Skeletal muscle tissue (tissue), 4 donors: ENCODE data around the gene TRAK2. TPM values are rescaled to one million over a fixed set of nuclear protein-coding genes. Genes with fewer than 3 reads are reported as not detected.
A peak's percentile ranks its signal among the peaks of the same experiment; 100 is the strongest.

Source experiments
- H3K27ac ChIP-seq: one replicate; pipeline ENCODE4 v1.7.0; 2013; ENCODE audit warnings: mild to moderate bottlenecking, low read depth, low read length, inconsistent platforms
- H3K27me3 ChIP-seq, 3 donors: one replicate each; pipeline ENCODE4 v1.7.0; 2013; ENCODE audit warnings: low read length in 3 of 3; ENCODE audit not compliant: control insufficient read depth in 3 of 3, insufficient read depth in 3 of 3
- H3K36me3 ChIP-seq, 3 donors: one replicate each; pipeline ENCODE4 v1.7.0; 2013; ENCODE audit warnings: low read length in 3 of 3; ENCODE audit not compliant: control insufficient read depth in 3 of 3, insufficient read depth in 3 of 3
- H3K4me1 ChIP-seq, 3 donors: one replicate each; pipeline ENCODE4 v1.7.0; 2013; ENCODE audit warnings: low read length in 3 of 3, mild to moderate bottlenecking in 3 of 3; ENCODE audit not compliant: control insufficient read depth in 3 of 3, insufficient read depth in 3 of 3
- H3K4me3 ChIP-seq, 3 donors: one replicate each; pipeline ENCODE4 v1.7.0; 2013; ENCODE audit warnings: low read length in 3 of 3
- H3K9ac ChIP-seq, 3 donors: one replicate each; pipeline ENCODE4 v1.7.0; 2013; ENCODE audit warnings: low read length in 3 of 3, mild to moderate bottlenecking in 3 of 3, moderate library complexity in 2 of 3, low read depth in 1 of 3
- H3K9me3 ChIP-seq, 3 donors: one replicate each; pipeline ENCODE4 v1.7.0; 2013; ENCODE audit warnings: low read length in 3 of 3; ENCODE audit not compliant: control insufficient read depth in 3 of 3
- total RNA-seq: library from RNA; depleted of rRNA; stranded (reverse); fragments of >200 nt; gene quantifications from one replicate; pipeline ENCODE4 v1.2.3, GENCODE V29; 2014
- donor health status: Osteomylitis.

The TRAK2 gene
- total RNA-seq, 1 donor from 2014 or later = 32.9 TPM

- Histone ChIP-seq H3K27me3 (no peaks in the 10 kb centered on the region), H3K36me3 (peaks cover 31 to 59% (median 55%) of the 10 kb centered on the region in 3 donors), H3K9me3 (no peaks in the 10 kb centered on the region), H3K4me3 (no peak overlapping the region), H3K27ac (no peak overlapping the region), H3K9ac (no peak overlapping the region), H3K4me1 (peaks cover 0 to under 1% (median 0%) of the 10 kb centered on the region in 3 donors)
These were observed 20.6 kb upstream of the TRAK2 start for GRCh38 chr2:201471732-201472393.

- Histone ChIP-seq H3K27me3 (no peaks in the 10 kb centered on the region), H3K9ac (no peak overlapping the region), H3K4me1 (peaks cover 0 to 9% (median 0%) of the 10 kb centered on the region in 3 donors), H3K9me3 (no peaks in the 10 kb centered on the region), H3K36me3 (peaks cover 31 to 59% (median 55%) of the 10 kb centered on the region in 3 donors), H3K27ac (no peak overlapping the region), H3K4me3 (no peak overlapping the region)
These were observed 19.8 kb upstream of the TRAK2 start for GRCh38 chr2:201470821-201471731.

- Histone ChIP-seq H3K27ac (no peak overlapping the region), H3K4me1 (peaks cover 5 to 17% (median 8%) of the 10 kb centered on the region in 3 donors), H3K36me3 (peaks cover 31 to 51% (median 48%) of the 10 kb centered on the region in 3 donors), H3K9me3 (no peaks in the 10 kb centered on the region), H3K27me3 (no peaks in the 10 kb centered on the region), H3K4me3 (no peak overlapping the region), H3K9ac (no peak overlapping the region)
These were observed 16.4 kb upstream of the TRAK2 start for GRCh38 chr2:201467666-201468065.

GRCh38 chr2:201466050-201466675 is 14.9 kb upstream of the TRAK2 start:
- peaks cover 5 to 17% (median 8%) of the 10 kb centered on the region in 3 donors for H3K4me1 ChIP-seq
- H3K27ac ChIP-seq = peak overlapping the region; percentile 56
- H3K9me3 ChIP-seq = peaks cover 0 to 2% (median 0%) of the 10 kb centered on the region in 3 donors
- no peak overlapping the region for H3K4me3 ChIP-seq
- no peak overlapping the region for H3K9ac ChIP-seq
- H3K27me3 ChIP-seq = no peaks in the 10 kb centered on the region
- peaks cover 26 to 48% (median 47%) of the 10 kb centered on the region in 3 donors for H3K36me3 ChIP-seq

GRCh38 chr2:201465524-201465971 is 14.3 kb upstream of the TRAK2 start:
- Histone ChIP-seq H3K4me3 (no peak overlapping the region), H3K9ac (no peak overlapping the region), H3K9me3 (peaks cover 0 to 2% (median 0%) of the 10 kb centered on the region in 3 donors), H3K27me3 (no peaks in the 10 kb centered on the region), H3K27ac (peak overlapping the region; percentile 56), H3K4me1 (peaks cover 5 to 17% (median 8%) of the 10 kb centered on the region in 3 donors), H3K36me3 (peaks cover 21 to 45% (median 44%) of the 10 kb centered on the region in 3 donors)

- H3K4me3 ChIP-seq = no peak overlapping the region
- H3K27me3 ChIP-seq = no peaks in the 10 kb centered on the region
- no peak overlapping the region for H3K27ac ChIP-seq
- no peak overlapping the region for H3K9ac ChIP-seq
- H3K36me3 ChIP-seq = peaks cover 17 to 45% (median 44%) of the 10 kb centered on the region in 3 donors
- H3K4me1 ChIP-seq = peaks cover 5 to 17% (median 8%) of the 10 kb centered on the region in 3 donors
- H3K9me3 ChIP-seq = peaks cover 0 to 2% (median 0%) of the 10 kb centered on the region in 3 donors
These were observed 13.3 kb upstream of the TRAK2 start for GRCh38 chr2:201464547-201464946.

GRCh38 chr2:201460532-201460931 is 9.3 kb upstream of the TRAK2 start:
- no peak overlapping the region for H3K9ac ChIP-seq
- no peak overlapping the region for H3K4me3 ChIP-seq
- H3K9me3 ChIP-seq = peaks cover 0 to 2% (median 0%) of the 10 kb centered on the region in 3 donors
- H3K36me3 ChIP-seq = peaks cover 19 to 49% (median 45%) of the 10 kb centered on the region in 3 donors
- H3K4me1 ChIP-seq = peaks cover 2 to 5% (median 4%) of the 10 kb centered on the region in 3 donors
- H3K27me3 ChIP-seq = no peaks in the 10 kb centered on the region
- H3K27ac ChIP-seq = no peak overlapping the region

- H3K4me1 ChIP-seq = peaks cover 0 to 4% (median under 1%) of the 10 kb centered on the region in 3 donors
- H3K36me3 ChIP-seq = peaks cover 9 to 37% (median 33%) of the 10 kb centered on the region in 3 donors
- H3K27me3 ChIP-seq = no peaks in the 10 kb centered on the region
- no peak overlapping the region for H3K27ac ChIP-seq
- H3K9me3 ChIP-seq = peaks cover 0 to 2% (median 0%) of the 10 kb centered on the region in 3 donors
- no peak overlapping the region for H3K9ac ChIP-seq
- no peak overlapping the region for H3K4me3 ChIP-seq
These were observed 7.1 kb upstream of the TRAK2 start for GRCh38 chr2:201458381-201458780.

- Histone ChIP-seq H3K4me3 (peak overlapping the region in 2 of 3 donors; percentile 78 to 83), H3K9ac (peak overlapping the region in 2 of 3 donors; percentile 25 to 78), H3K36me3 (peaks cover 0 to 6% (median 3%) of the 10 kb centered on the region in 3 donors), H3K9me3 (no peaks in the 10 kb centered on the region), H3K27me3 (no peaks in the 10 kb centered on the region), H3K4me1 (peaks cover 6 to 19% (median 14%) of the 10 kb centered on the region in 3 donors), H3K27ac (no peak overlapping the region)
These were observed 1.8 kb upstream of the TRAK2 start for GRCh38 chr2:201452922-201453643.
